H1 (cell line): ENCODE data around the gene RTKN2. TPM values are rescaled to one million over a fixed set of nuclear protein-coding genes. Genes with fewer than 3 reads are reported as not detected.

Experiments
- CTCF ChIA-PET: fragments of 300-600 bp; sonication (Branson Sonifier 250); formaldehyde crosslinking; loops from one replicate; lab custom pipeline; 2021; ENCODE audit not compliant: partially characterized antibody; lab: Charles Lee
- POLR2A ChIA-PET: fragments of 300-600 bp; sonication (Branson Sonifier 250); formaldehyde crosslinking; loops from one replicate; lab custom pipeline; 2021; ENCODE audit warnings: inconsistent platforms; ENCODE audit not compliant: partially characterized antibody; lab: Charles Lee
- DNase-seq, 2 experiments: peaks; one replicate each; pipeline versions ENCODE4 v3.0.0 to v3.0.0-alpha.2; 2010 to 2022; ENCODE audit warnings: low spot score in 2 of 2, low read depth in 1 of 2, mixed read lengths in 1 of 2
- FAIRE-seq: peaks from 2 replicates; lab custom pipeline; 2011; peaks lifted over from hg19 to GRCh38; lab: Jason Lieb, UNC
- H2AFZ ChIP-seq: 2 replicates; pipeline ENCODE4 v1.8.1; 2012; ENCODE audit warnings: low read length, inconsistent platforms
- H2AK5ac ChIP-seq: 2 replicates; pipeline ENCODE4 v1.6.1; 2013; ENCODE audit warnings: low read depth, low read length
- H2BK120ac ChIP-seq: replicated peaks from 2 replicates; pipeline ENCODE3; 2013; ENCODE audit warnings: low read depth, low read length, inconsistent platforms
- H2BK12ac ChIP-seq: 2 replicates; pipeline ENCODE4 v1.6.1; 2013; ENCODE audit warnings: low read depth, low read length
- H2BK15ac ChIP-seq: 2 replicates; pipeline ENCODE4 v1.6.1; 2013; ENCODE audit warnings: low read length
- H2BK20ac ChIP-seq: 2 replicates; pipeline ENCODE4 v1.6.1; 2013; ENCODE audit warnings: low read length
- H2BK5ac ChIP-seq: 2 replicates; pipeline ENCODE4 v1.6.1; 2013; ENCODE audit warnings: low read depth, low read length
- H3K14ac ChIP-seq: 2 replicates; pipeline ENCODE4 v1.6.1; 2013; ENCODE audit warnings: inconsistent platforms; ENCODE audit not compliant: insufficient read length
- H3K18ac ChIP-seq: 2 replicates; pipeline ENCODE4 v1.6.1; 2013; ENCODE audit warnings: low read length; ENCODE audit errors: extremely low read depth
- H3K23ac ChIP-seq: 2 replicates; pipeline ENCODE4 v1.6.1; 2013; ENCODE audit warnings: inconsistent platforms; ENCODE audit not compliant: insufficient read length
- H3K23me2 ChIP-seq: 2 replicates; pipeline ENCODE4 v1.6.1; 2013; ENCODE audit warnings: low read depth, low read length
- H3K27ac ChIP-seq: 2 replicates; pipeline ENCODE4 v1.6.1; 2011; ENCODE audit warnings: low read depth, low read length, inconsistent platforms
- H3K27me3 ChIP-seq, 4 experiments: replicated peaks in 1 of 4; 1 replicate in 1 of 4; 2 replicates in 3 of 4; pipeline versions ENCODE4 v1.6.1 to v1.8.1; 2011 to 2013; ENCODE audit warnings: low read length in 3 of 4, mild to moderate bottlenecking in 3 of 4, inconsistent platforms in 2 of 4, mixed read lengths in 2 of 4, moderate library complexity in 1 of 4; ENCODE audit not compliant: control insufficient read depth in 3 of 4, insufficient read depth in 3 of 4; ENCODE audit errors: extremely low read depth in 1 of 4
- H3K36me3 ChIP-seq, 4 experiments: 2 replicates each; pipeline versions ENCODE4 v1.6.1 to v1.8.1; 2011 to 2013; ENCODE audit warnings: mild to moderate bottlenecking in 4 of 4, low read length in 3 of 4, moderate library complexity in 2 of 4, control low read depth in 1 of 4, inconsistent platforms in 1 of 4; ENCODE audit not compliant: insufficient read depth in 4 of 4, control insufficient read depth in 2 of 4
- H3K4ac ChIP-seq: replicated peaks from 2 replicates; pipeline ENCODE3; 2013; ENCODE audit warnings: low read length, low read depth, mixed read lengths, inconsistent platforms; ENCODE audit not compliant: insufficient read length
- H3K4me1 ChIP-seq, 4 experiments: replicated peaks in 1 of 4; 1 replicate in 1 of 4; 2 replicates in 3 of 4; pipeline versions ENCODE4 v1.6.1 to v1.8.1; 2011 to 2013; ENCODE audit warnings: low read length in 3 of 4, inconsistent platforms in 2 of 4, mixed read lengths in 1 of 4; ENCODE audit not compliant: insufficient read depth in 4 of 4, control insufficient read depth in 3 of 4
- H3K4me2 ChIP-seq, 2 experiments: 2 replicates each; pipeline versions ENCODE4 v1.6.1 to v1.8.1; 2011 to 2013; ENCODE audit warnings: low read depth in 2 of 2, low read length in 2 of 2, control low read depth in 1 of 2, inconsistent platforms in 1 of 2, mild to moderate bottlenecking in 1 of 2; ENCODE audit not compliant: insufficient read depth in 1 of 2
- H3K4me3 ChIP-seq, 4 experiments: fragments of 200-600, 300-600 bp in 1 of 4; sonication (generic), shearing (Covaris generic), sonication (Bioruptor Twin) in 1 of 4; 2 replicates each; pipeline versions ENCODE4 v1.5.1 to v1.8.1; 2011 to 2016; ENCODE audit warnings: low read length in 4 of 4, low read depth in 3 of 4, control low read depth in 2 of 4, inconsistent platforms in 2 of 4, mild to moderate bottlenecking in 2 of 4, mixed read lengths in 1 of 4, moderate library complexity in 1 of 4; ENCODE audit not compliant: insufficient read depth in 2 of 4; ENCODE audit errors: extremely low read depth in 1 of 4
- H3K56ac ChIP-seq: replicated peaks from 2 replicates; pipeline ENCODE3; 2013; ENCODE audit warnings: low read depth, mild to moderate bottlenecking, mixed read lengths, low read length, inconsistent platforms; ENCODE audit not compliant: insufficient read length
- H3K79me1 ChIP-seq: 2 replicates; pipeline ENCODE4 v1.6.1; 2013; ENCODE audit warnings: low read depth, low read length, control low read depth
- H3K79me2 ChIP-seq, 2 experiments: 2 replicates each; pipeline versions ENCODE4 v1.6.1 to v1.8.1; 2012 to 2013; ENCODE audit warnings: low read length in 2 of 2, mild to moderate bottlenecking in 2 of 2, inconsistent platforms in 1 of 2; ENCODE audit not compliant: insufficient read depth in 2 of 2, control insufficient read depth in 1 of 2
- H3K9ac ChIP-seq, 4 experiments: replicated peaks in 1 of 4; 1 replicate in 1 of 4; 2 replicates in 3 of 4; pipeline versions ENCODE4 v1.6.1 to v1.8.1; 2011 to 2013; ENCODE audit warnings: low read depth in 3 of 4, low read length in 3 of 4, control low read depth in 2 of 4, mild to moderate bottlenecking in 2 of 4, moderate library complexity in 2 of 4, inconsistent platforms in 1 of 4; ENCODE audit errors: extremely low read depth in 1 of 4
- H3K9me3 ChIP-seq, 2 experiments: 2 replicates each; pipeline versions ENCODE4 v1.6.1 to v1.8.1; 2012 to 2013; ENCODE audit warnings: mild to moderate bottlenecking in 2 of 2, moderate library complexity in 2 of 2, control low read depth in 1 of 2, inconsistent platforms in 1 of 2, low read depth in 1 of 2, low read length in 1 of 2, mixed read lengths in 1 of 2; ENCODE audit not compliant: insufficient read depth in 2 of 2
- H4K20me1 ChIP-seq, 2 experiments: replicated peaks in 1 of 2; 2 replicates each; pipeline versions ENCODE3 to v1.8.1; 2011 to 2013; ENCODE audit warnings: inconsistent platforms in 2 of 2, low read length in 2 of 2, mild to moderate bottlenecking in 1 of 2; ENCODE audit not compliant: insufficient read depth in 2 of 2, control insufficient read depth in 1 of 2
- H4K5ac ChIP-seq: 2 replicates; pipeline ENCODE4 v1.6.1; 2013; ENCODE audit warnings: low read length, low read depth, mixed read lengths, inconsistent platforms; ENCODE audit not compliant: insufficient read length
- H4K8ac ChIP-seq: 2 replicates; pipeline ENCODE4 v1.8.0; 2013; ENCODE audit warnings: mild to moderate bottlenecking, moderate library complexity, low read length, inconsistent platforms; ENCODE audit not compliant: insufficient read depth; ENCODE audit errors: extremely low read depth
- H4K91ac ChIP-seq: replicated peaks from 2 replicates; pipeline ENCODE3; 2013; ENCODE audit warnings: low read length, mixed read lengths, inconsistent platforms; ENCODE audit not compliant: insufficient read length
- BACH1 ChIP-seq: IDR thresholded peaks from 2 replicates; pipeline ENCODE4 v1.6.1; 2012; ENCODE audit warnings: low read length, improper control_type of control experiment
- CBX8 ChIP-seq: fragments of 300-800, 300-1000 bp; sonication (generic); IDR thresholded peaks from 2 replicates; pipeline ENCODE4 v1.7.1; 2016; ENCODE audit warnings: low read depth, low read length, borderline replicate concordance
- CHD2 ChIP-seq: IDR thresholded peaks from 2 replicates; pipeline ENCODE4 v1.6.1; 2012; ENCODE audit warnings: low read length, improper control_type of control experiment
- CTBP2 ChIP-seq: IDR thresholded peaks from 2 replicates; pipeline ENCODE4 v1.7.0; 2011; ENCODE audit warnings: borderline replicate concordance, mild to moderate bottlenecking, moderate library complexity, mixed read lengths, low read length; ENCODE audit not compliant: insufficient read depth, insufficient read length
- EZH2 ChIP-seq: fragments of 200-600 bp; sonication (generic); IDR thresholded peaks from 2 replicates; pipeline ENCODE4 v1.7.1; 2012; ENCODE audit warnings: low read depth, mild to moderate bottlenecking, moderate library complexity, low read length, inconsistent platforms; ENCODE audit not compliant: severe bottlenecking
- JUND ChIP-seq: IDR thresholded peaks from 2 replicates; pipeline ENCODE4 v1.6.1; 2011; ENCODE audit warnings: mild to moderate bottlenecking, improper control_type of control experiment, low read length
- MAFK ChIP-seq: IDR thresholded peaks from 2 replicates; pipeline ENCODE4 v1.6.1; 2012; ENCODE audit warnings: low read depth, mild to moderate bottlenecking, improper control_type of control experiment, low read length
- POU5F1 ChIP-seq: IDR thresholded peaks from 2 replicates; pipeline ENCODE4 v1.6.1; 2011; ENCODE audit warnings: low read depth, mild to moderate bottlenecking, low read length, moderate library complexity
- SIN3A ChIP-seq, 2 experiments: IDR thresholded peaks in 1 of 2; conservative IDR thresholded peaks in 1 of 2; 2 replicates each; pipeline ENCODE4 v1.6.1; 2011 to 2012; ENCODE audit warnings: low read length in 2 of 2, improper control_type of control experiment in 1 of 2, low read depth in 1 of 2, mild to moderate bottlenecking in 1 of 2
- TAF7 ChIP-seq: optimal IDR thresholded peaks from 2 replicates; pipeline ENCODE3; 2011; ENCODE audit warnings: low read depth, mild to moderate bottlenecking, inconsistent platforms, low read length, moderate library complexity, borderline replicate concordance
- YY1 ChIP-seq: IDR thresholded peaks from 2 replicates; pipeline ENCODE4 v1.6.1; 2011; ENCODE audit warnings: low read depth, mild to moderate bottlenecking, low read length
- ZNF274 ChIP-seq: IDR thresholded peaks from 2 replicates; pipeline ENCODE4 v1.7.0; 2012; ENCODE audit warnings: low read length, borderline replicate concordance; ENCODE audit errors: extremely low read depth
- WGBS, 2 experiments: shearing (Covaris generic) in 1 of 2; methylation state at CpG; one replicate each; pipeline versions ENCODE4 v1.1.6 to v1.1.7; 2013 to 2015; ENCODE audit warnings: low lambda C conversion rate in 2 of 2, mixed read lengths in 2 of 2, inconsistent platforms in 1 of 2, low coverage in 1 of 2, missing lambda C conversion rate in 1 of 2; ENCODE audit not compliant: insufficient replicate concordance in 2 of 2, insufficient coverage in 1 of 2, insufficient read length in 1 of 2; ENCODE audit errors: extremely low coverage in 1 of 2, missing lambda C conversion rate in 1 of 2; 5-methylcytosine and 5-hydroxymethylcytosine counted together
- polyA plus RNA-seq, 7 experiments: library from polyadenylated mRNA; depleted of rRNA in 3 of 7; stranded (reverse) in 5 of 7; unstranded in 2 of 7; fragments of >200 nt in 5 of 7; fragments of 200-250 nt in 2 of 7; gene quantifications; 1 replicate in 5 of 7; 2 replicates in 1 of 7; 4 replicates in 1 of 7; pipeline versions ENCODE4 v1.2.1 to v1.2.3, GENCODE V29; 2011 to 2013; ENCODE audit warnings: missing spikeins in 2 of 7, mixed read lengths in 2 of 7
- total RNA-seq: library from RNA; stranded (reverse); fragmentation: NEBNext Ultra II Directional; extraction: Animal tissue kit (Norgen Biotek cat#: 25700); gene quantifications from 2 replicates; pipeline ENCODE4 v1.2.1, GENCODE V29; 2021
- TF ChIP-seq, protein P1 (sequence below): IDR thresholded peaks from 2 replicates; pipeline ENCODE4 v1.6.1; 2012; ENCODE audit warnings: inconsistent platforms

The RTKN2 gene
- total and polyA plus RNA-seq, 2 of the 8 experiments (the other 6 are each of a cell fraction or from before 2014, with no cell fraction given): 5.1 to 24.6 TPM

DNA sequence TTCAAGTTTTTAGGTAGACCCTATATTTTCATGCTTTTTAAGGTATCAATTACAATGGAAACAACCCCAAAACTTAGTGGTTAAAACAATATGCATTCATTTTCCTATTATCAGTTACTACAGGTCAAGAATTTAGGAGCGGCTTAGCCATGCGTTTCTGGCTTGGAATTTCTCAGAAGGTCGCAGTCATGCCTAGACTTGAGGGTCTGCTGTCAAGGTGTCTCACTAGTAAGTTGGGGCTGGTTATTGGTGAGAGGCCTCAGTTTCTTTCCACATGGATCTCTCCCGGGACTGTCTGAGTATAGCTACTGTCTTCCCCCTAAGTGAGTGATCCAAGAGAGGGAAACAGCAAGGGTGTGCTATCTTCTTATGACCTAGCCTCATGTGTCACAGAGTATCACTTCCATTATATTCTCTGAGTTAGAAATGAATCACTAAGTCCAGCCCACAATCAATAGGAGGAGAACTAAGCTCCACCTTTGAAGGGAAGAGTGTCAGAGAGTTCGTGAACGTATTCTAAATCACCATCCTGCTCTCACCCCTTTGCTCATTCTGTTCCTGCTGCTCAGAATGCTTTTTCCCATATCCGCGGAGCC lies 80.5 kb downstream of the RTKN2 start:
- Histone ChIP-seq H2BK12ac (no peak overlapping the region), H3K4ac (no peak overlapping the region), H2AK5ac (no peak overlapping the region), H3K4me1 (0 out of 7 replicates have a peak, but pooled peaks cover 0 to 2% (median 0%) of the 10 kb centered on the region in 4 experiments), H2BK120ac (no peak overlapping the region), H3K23ac (no peak overlapping the region), H2BK20ac (no peak overlapping the region), H4K8ac (no peak overlapping the region), H3K4me2 (no peak overlapping the region), H4K5ac (no peak overlapping the region), H3K14ac (no peak overlapping the region), H3K27me3 (no peaks in the 10 kb centered on the region), H3K79me1 (no peaks in the 10 kb centered on the region), H3K56ac (no peak overlapping the region), H3K4me3 (no peak overlapping the region), H3K18ac (no peak overlapping the region), H3K36me3 (no peaks in the 10 kb centered on the region; a peak in 1 of 8 replicates), H3K79me2 (no peaks in the 10 kb centered on the region), H3K27ac (no peak overlapping the region), H3K9ac (no peak overlapping the region), H4K91ac (no peak overlapping the region), H3K23me2 (no peaks in the 10 kb centered on the region), H2BK15ac (no peak overlapping the region), H4K20me1 (no peaks in the 10 kb centered on the region), H3K9me3 (no peaks in the 10 kb centered on the region; a peak in 1 of 4 replicates), H2AFZ (no peak overlapping the region), H2BK5ac (no peak overlapping the region)
- ChIA-PET CTCF (interaction anchor here (0.8 to 1.2 kb wide), 2 partner anchors 24 to 286 kb away, joined by 3 read pairs; no protein-coding TSS in a partner anchor), POLR2A (interaction anchor here (1.0 kb wide), 1 partner anchor 28 kb away, joined by 3 read pairs; no protein-coding TSS in a partner anchor)
- FAIRE-seq (no peak), DNase-seq (no peak)
- WGBS, 2 experiments: 98% methylated on average over 8 of the region's 8 CpGs; no CpG with 5 or more reads in 1 of the 2 experiments
- TF ChIP-seq, protein P1, sequence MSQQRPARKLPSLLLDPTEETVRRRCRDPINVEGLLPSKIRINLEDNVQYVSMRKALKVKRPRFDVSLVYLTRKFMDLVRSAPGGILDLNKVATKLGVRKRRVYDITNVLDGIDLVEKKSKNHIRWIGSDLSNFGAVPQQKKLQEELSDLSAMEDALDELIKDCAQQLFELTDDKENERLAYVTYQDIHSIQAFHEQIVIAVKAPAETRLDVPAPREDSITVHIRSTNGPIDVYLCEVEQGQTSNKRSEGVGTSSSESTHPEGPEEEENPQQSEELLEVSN: no peak
- TF ChIP-seq CBX8: no peak
- TF ChIP-seq YY1: no peak
- TF ChIP-seq BACH1: no peak
- no peak for TF ChIP-seq TAF7
- no peak for TF ChIP-seq MAFK
- no peak for TF ChIP-seq POU5F1
- TF ChIP-seq EZH2: no peak
- no peak for TF ChIP-seq JUND
- no peak for TF ChIP-seq CHD2
- TF ChIP-seq SIN3A (conservative IDR thresholded peaks at IDR 0.05 in 1 of 2, IDR thresholded peaks at IDR 0.05 in 1 of 2; ENCODE audit: low read depth in 1 of 2, low read length in 2 of 2): no peak
- TF ChIP-seq ZNF274: no peak
- TF ChIP-seq CTBP2: no peak
